GM12875 (cell line): ENCODE data around the gene PRKCZ.

ENCODE experiments used
- H3K4me3 ChIP-seq: one replicate; pipeline ENCODE4 v1.5.1; 2011; ENCODE audit warnings: low read depth, low read length, control low read depth
- CTCF ChIP-seq: IDR thresholded peaks from 2 replicates; pipeline ENCODE4 v1.5.1; 2011; ENCODE audit warnings: low read depth, mild to moderate bottlenecking, control low read depth, inconsistent platforms, low read length, moderate library complexity, borderline replicate concordance; ENCODE audit not compliant: insufficient read depth

PRKCZ gene

DNA sequence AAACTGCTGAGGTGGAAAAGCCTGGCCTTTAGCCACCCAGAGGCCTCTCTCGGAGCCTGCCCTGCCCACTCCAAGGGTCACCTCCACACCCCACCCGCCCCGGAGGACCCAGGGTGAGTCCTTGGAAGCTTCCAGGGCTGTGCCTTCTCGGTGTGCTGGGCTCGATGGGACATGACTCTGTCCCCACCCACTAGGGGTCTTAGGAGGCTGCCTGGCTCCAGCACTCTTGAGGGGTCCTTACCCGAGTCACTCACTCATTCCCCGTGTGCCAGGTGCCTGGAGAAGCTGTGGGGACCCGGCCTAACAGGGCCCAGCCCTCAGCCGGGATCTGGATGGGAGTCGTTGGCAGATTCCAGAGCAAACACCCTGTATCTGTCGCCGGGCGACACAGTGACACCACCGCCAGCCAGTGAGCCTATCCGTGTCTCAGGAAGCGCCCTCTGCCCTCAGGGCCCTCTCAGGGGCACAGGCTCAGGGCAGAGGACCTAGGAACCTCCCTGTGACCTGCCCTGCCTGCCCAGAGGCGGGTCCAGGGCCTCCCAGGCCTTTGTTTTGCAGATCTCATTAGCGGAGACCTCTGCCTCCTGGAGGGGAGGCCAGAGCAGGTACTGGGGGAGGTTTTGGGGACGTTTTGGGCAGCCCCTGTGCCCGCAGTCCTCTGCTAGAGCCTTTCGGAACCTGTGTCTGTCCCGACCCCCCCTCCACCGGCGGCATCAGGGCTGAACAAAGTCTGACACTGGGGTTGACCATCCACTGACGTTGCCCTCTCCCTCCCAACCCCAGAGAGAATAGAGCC, 3.1 kb upstream of the PRKCZ start:
- no peak overlapping the region for H3K4me3 ChIP-seq

DNA sequence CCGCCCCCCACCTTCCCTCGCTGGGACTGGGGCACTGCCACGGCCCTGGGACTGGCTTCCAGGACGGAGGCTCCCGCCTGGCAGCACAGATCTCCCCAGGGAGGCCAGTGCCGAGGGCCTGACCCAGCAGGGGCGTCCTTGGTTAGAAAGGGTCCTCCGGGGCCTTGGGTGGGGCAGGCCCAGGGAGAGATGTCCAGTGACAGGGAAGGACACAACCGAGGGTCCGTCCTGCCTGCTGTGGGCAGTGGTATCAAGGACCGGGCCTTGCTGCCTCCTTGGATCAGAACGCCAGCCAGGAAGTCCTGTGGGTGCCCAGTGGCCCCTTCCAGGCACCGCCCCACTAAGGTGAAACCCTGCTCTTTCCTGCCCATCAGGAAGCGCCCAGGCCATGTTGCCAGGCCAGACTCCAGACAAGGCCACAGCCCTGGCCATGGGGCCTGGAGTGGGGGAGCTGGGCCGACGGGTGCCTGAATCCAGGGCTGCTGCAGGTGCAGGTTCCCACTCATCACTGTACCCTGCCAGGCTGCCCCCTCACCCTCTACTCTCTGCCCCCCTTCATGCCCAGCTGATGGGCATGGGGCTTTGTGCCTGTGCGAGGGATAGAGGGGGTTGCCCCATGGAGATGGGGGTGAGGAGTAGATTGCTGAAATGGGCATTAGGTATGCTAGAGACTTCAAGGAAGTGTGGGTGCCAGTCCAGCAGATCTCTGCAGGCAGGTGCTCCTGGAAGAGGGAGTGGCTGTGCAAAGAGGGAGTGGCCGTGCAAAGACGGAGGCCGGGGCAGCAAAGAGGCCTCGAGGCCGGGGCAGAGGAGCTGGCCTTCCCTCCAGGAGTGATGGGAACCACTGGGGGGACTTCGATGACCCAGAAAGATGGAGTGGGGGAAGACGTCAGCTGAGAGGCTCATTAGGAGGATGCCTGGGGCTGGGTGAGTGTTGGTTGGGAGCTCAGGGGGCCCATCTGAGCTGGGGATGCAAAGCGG, 2.2 kb upstream of the PRKCZ start:
- no peak overlapping the region for H3K4me3 ChIP-seq
- no peak for TF ChIP-seq CTCF

More for the DNA sequence above, 3.1 kb upstream of the PRKCZ start:
- no peak for TF ChIP-seq CTCF

DNA sequence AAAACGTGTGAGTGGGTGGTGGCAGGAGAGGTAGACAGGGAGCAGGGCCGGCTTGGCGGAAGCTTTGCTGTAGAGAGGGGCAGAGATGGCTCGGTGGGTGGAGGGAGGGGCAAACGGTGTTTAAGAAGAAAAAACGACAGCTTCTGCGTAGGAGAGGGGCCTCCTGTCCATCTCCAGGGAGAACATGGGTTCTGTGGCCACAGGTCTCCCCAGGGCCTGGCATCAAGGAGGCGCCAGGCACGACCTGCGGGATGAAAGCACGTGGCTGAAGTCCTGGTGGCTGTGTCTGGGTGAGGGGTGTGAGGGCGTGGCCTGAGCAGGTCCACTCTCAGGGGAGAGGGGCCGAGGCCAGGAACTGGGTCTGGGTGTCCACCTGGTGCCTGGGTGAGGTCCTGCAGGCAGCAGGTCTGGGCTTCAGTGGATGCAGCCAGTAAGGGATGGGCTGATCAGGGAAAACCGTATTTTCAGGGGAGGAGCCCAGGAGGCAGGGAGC, 940 bp upstream of the PRKCZ start:
- H3K4me3 ChIP-seq, result no peak overlapping the region
- no peak for TF ChIP-seq CTCF

GRCh38 chr1:2050461-2050792, 216 bp downstream of the PRKCZ start:
- no peak for TF ChIP-seq CTCF
- H3K4me3 ChIP-seq, result no peak overlapping the region

DNA sequence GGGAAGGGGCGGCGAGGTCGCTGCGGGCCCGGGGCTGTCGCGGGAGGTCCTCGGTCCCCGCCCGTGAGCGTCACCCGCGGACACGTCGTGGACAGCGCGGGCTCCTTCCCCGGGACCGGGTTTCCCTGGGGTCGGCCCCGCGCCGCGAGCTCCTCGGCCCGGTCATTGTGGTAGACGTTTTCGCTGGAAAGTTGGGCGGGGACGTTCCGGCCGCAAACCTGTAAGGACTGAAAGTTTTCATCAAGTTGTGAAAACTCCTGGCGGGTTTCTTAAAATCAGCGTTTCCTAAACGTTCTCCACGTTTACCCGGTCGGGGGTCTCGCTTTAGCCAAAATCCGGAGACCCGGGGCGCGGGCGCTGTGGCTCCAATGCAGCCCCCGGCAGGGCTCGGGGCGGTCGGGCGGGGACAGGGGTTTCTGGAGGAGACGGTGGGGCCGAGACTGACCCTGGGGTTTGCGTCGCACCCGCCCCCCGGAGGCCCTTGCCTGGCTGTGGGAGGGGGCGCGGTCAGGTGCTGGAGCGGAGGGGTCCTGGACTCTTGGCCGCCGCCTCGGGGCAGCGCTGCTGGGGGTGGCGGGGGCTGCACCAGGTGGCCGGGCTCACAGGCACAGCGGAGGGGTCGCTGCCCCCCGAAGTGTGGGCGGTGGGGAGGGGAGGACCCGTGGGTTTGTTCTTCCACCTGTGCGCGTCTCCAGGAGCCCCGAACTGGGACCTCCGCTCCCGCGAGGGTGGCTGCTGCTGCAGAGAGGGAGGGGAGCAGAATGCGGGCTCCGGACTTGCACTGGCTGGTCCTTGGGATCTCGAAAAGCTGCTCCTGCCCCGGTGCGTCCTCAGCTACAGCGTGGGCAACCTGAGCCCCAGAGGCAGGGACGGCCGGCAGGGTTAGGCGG, 827 bp downstream of the PRKCZ start:
- H3K4me3 ChIP-seq, result no peak overlapping the region

More for the DNA sequence above, 827 bp downstream of the PRKCZ start:
- TF ChIP-seq CTCF, result no peak
